Transverse colon (tissue), 4 donors: ENCODE data around the gene KIDINS220. TPM values are rescaled to one million over a fixed set of nuclear protein-coding genes. Genes with fewer than 3 reads are reported as not detected.

Source experiments
- DNase-seq: peaks from one replicate; pipeline ENCODE4 v3.0.0-alpha.2; 2019
- H3K27ac ChIP-seq, 4 donors: fragments of 200-600 bp; sonication (generic); 2 replicates each; pipeline ENCODE4 v1.5.1; 2016 to 2018; ENCODE audit warnings: inconsistent platforms in 4 of 4
- H3K27me3 ChIP-seq: fragments of 200-600 bp; sonication (generic); 2 replicates; pipeline ENCODE4 v1.5.1; 2017; ENCODE audit warnings: inconsistent platforms
- H3K36me3 ChIP-seq, 4 donors: fragments of 200-600 bp; sonication (generic); 2 replicates each; pipeline ENCODE4 v1.5.1; 2017 to 2019; ENCODE audit warnings: inconsistent platforms in 4 of 4
- H3K4me1 ChIP-seq, 4 donors: fragments of 200-600 bp; sonication (generic); 2 replicates each; pipeline ENCODE4 v1.5.1; 2017 to 2020; ENCODE audit warnings: inconsistent platforms in 4 of 4
- H3K4me3 ChIP-seq, 4 donors: fragments of 200-600 bp; sonication (generic); 1 replicate in 1 of 4; 2 replicates in 3 of 4; pipeline versions ENCODE4 v1.5.1 to v1.6.1; 2017 to 2019; ENCODE audit warnings: inconsistent platforms in 4 of 4
- H3K9me3 ChIP-seq, 2 donors: fragments of 200-600 bp; sonication (generic); 2 replicates each; pipeline ENCODE4 v1.5.1; 2017 to 2019; ENCODE audit warnings: inconsistent platforms in 2 of 2
- CTCF ChIP-seq, 5 experiments: fragments of 200-600 bp in 3 of 5; fragments of 450-650 bp in 2 of 5; sonication (generic) in 3 of 5; IDR thresholded peaks; 1 replicate in 2 of 5; 2 replicates in 3 of 5; pipeline ENCODE4 v1.5.1; 2016 to 2017; ENCODE audit warnings: antibody characterized with exemption in 5 of 5, inconsistent platforms in 3 of 5, mild to moderate bottlenecking in 2 of 5, moderate library complexity in 1 of 5
- EP300 ChIP-seq: sonication (generic); formaldehyde crosslinking; IDR thresholded peaks from one replicate; pipeline ENCODE4 v1.6.1; 2017; ENCODE audit warnings: antibody characterized with exemption, low read depth
- POLR2A ChIP-seq: fragments of 450-650 bp; IDR thresholded peaks from one replicate; pipeline ENCODE4 v1.6.1; 2016; ENCODE audit warnings: antibody characterized with exemption, mild to moderate bottlenecking, moderate library complexity
- POLR2AphosphoS5 ChIP-seq, 3 donors: sonication (generic); formaldehyde crosslinking; IDR thresholded peaks; one replicate each; pipeline ENCODE4 v1.6.1; 2016; ENCODE audit warnings: antibody characterized with exemption in 3 of 3
- WGBS, 2 donors: methylation state at CpG; one replicate each; pipeline ENCODE4 v1.1.5; 2018; ENCODE audit warnings: low coverage in 1 of 2; 5-methylcytosine and 5-hydroxymethylcytosine counted together
- in situ Hi-C, 4 donors: fragments of 200-750 bp; cut with MboI; loops; one replicate each; pipeline versions ENCODE4 v1.15.0 to v1.15.1; 2017; ENCODE audit warnings: low sequenced_read_pairs in 3 of 4, low pct_ligation_motif_present in 1 of 4, low pct_unique_long_range_greater_than_20kb in 1 of 4
- intact Hi-C: fragments of 100-400 bp; cut with DNase I; formaldehyde crosslinking; loops from one replicate; pipeline ENCODE4 v1.15.1; 2023; ENCODE audit warnings: low total_unique reads
- total RNA-seq, 4 donors: library from RNA; depleted of rRNA; stranded (reverse); fragments of >200 nt; gene quantifications; one replicate each; pipeline ENCODE4 v1.1.0, GENCODE V29; 2016

The KIDINS220 gene
- total RNA-seq, 4 donors from 2014 or later = 79.3 to 110 (median 85.9) TPM

GRCh38 chr2:8833853-8834252, 3.6 kb downstream of the KIDINS220 start:
- Histone ChIP-seq H3K36me3 (no peaks in the 10 kb centered on the region), H3K27me3 (no peaks in the 10 kb centered on the region), H3K9me3 (no peaks in the 10 kb centered on the region), H3K4me3 (no peak overlapping the region), H3K4me1 (peaks cover 5 to 30% (median 22%) of the 10 kb centered on the region in 4 donors), H3K27ac (no peak overlapping the region)
- TF ChIP-seq CTCF (IDR thresholded peaks at IDR 0.05) = no peak
- TF ChIP-seq POLR2AphosphoS5 (IDR thresholded peaks at IDR 0.05) = no peak
- TF ChIP-seq POLR2A = no peak
- TF ChIP-seq EP300 = no peak
- in situ Hi-C loops = no loop called here
- DNase-seq = no peak
- intact Hi-C loops = no loop called here
- 94 to 100% methylated on average over 5 to 7 of the region's 7 CpGs for WGBS, 2 donors

GRCh38 chr2:8831516-8831915, 5.9 kb downstream of the KIDINS220 start:
- no peak overlapping the region for H3K27ac ChIP-seq
- in situ Hi-C loops (no loop called here), intact Hi-C loops (no loop called here)
- 98 to 100% methylated on average over 2 of the region's 2 CpGs for WGBS, 2 donors
- peaks cover 5 to 26% (median 17%) of the 10 kb centered on the region in 4 donors for H3K4me1 ChIP-seq
- TF ChIP-seq POLR2AphosphoS5 (IDR thresholded peaks at IDR 0.05) = no peak
- no peak for TF ChIP-seq EP300
- no peak for TF ChIP-seq POLR2A
- no peak for DNase-seq
- no peaks in the 10 kb centered on the region for H3K9me3 ChIP-seq
- H3K27me3 ChIP-seq = no peaks in the 10 kb centered on the region
- H3K36me3 ChIP-seq = no peaks in the 10 kb centered on the region
- no peak overlapping the region for H3K4me3 ChIP-seq

GRCh38 chr2:8827729-8828128, 9.7 kb downstream of the KIDINS220 start:
- no peak for TF ChIP-seq CTCF (IDR thresholded peaks at IDR 0.05)
- no peak for TF ChIP-seq POLR2A
- no peak for TF ChIP-seq POLR2AphosphoS5 (IDR thresholded peaks at IDR 0.05)
- TF ChIP-seq EP300 = no peak
- H3K4me3 ChIP-seq = no peak overlapping the region
- no peak for DNase-seq
- H3K9me3 ChIP-seq = no peaks in the 10 kb centered on the region
- H3K36me3 ChIP-seq = peaks cover 0 to 23% (median 0%) of the 10 kb centered on the region in 4 donors
- H3K4me1 ChIP-seq = no peaks in the 10 kb centered on the region
- intact Hi-C loops = no loop called here
- in situ Hi-C loops = no loop called here
- H3K27me3 ChIP-seq = no peaks in the 10 kb centered on the region
- no peak overlapping the region for H3K27ac ChIP-seq
- WGBS, 2 donors = 94 to 100% methylated on average over 2 of the region's 2 CpGs

- Histone ChIP-seq H3K27me3 (no peaks in the 10 kb centered on the region), H3K9me3 (no peaks in the 10 kb centered on the region), H3K4me3 (no peak overlapping the region), H3K4me1 (peaks cover 0 to 13% (median 4%) of the 10 kb centered on the region in 4 donors), H3K36me3 (peaks cover 0 to 27% (median 4%) of the 10 kb centered on the region in 4 donors), H3K27ac (peak overlapping the region; percentile 37 to 74 (median 59))
- DNase-seq = no peak
- in situ Hi-C loops = no loop called here
- intact Hi-C loops = no loop called here
- 74 to 80% methylated on average over 1 to 4 of the region's 4 CpGs for WGBS, 2 donors
- TF ChIP-seq POLR2A (no peak), POLR2AphosphoS5 (IDR thresholded peaks at IDR 0.05) (no peak), CTCF (IDR thresholded peaks at IDR 0.05) (no peak), EP300 (no peak)
These were observed 15.2 kb downstream of the KIDINS220 start for GRCh38 chr2:8822218-8822617.
